C1 segment of cervical spinal cord (tissue), 14 donors: Measurements from ENCODE around the gene SLC52A1.
A peak's percentile ranks its signal among the peaks of the same experiment; 100 is the strongest.
"Not testable (repeated sequence)": the region's sequence is repeated elsewhere in the genome, so short reads cannot be mapped to it uniquely, and the experiment has no call there.

ENCODE experiments used
- DNase-seq, 14 donors: peaks; one replicate each; lab custom pipeline; 2025; lab: John Stamatoyannopoulos, UW

Gene SLC52A1

DNA sequence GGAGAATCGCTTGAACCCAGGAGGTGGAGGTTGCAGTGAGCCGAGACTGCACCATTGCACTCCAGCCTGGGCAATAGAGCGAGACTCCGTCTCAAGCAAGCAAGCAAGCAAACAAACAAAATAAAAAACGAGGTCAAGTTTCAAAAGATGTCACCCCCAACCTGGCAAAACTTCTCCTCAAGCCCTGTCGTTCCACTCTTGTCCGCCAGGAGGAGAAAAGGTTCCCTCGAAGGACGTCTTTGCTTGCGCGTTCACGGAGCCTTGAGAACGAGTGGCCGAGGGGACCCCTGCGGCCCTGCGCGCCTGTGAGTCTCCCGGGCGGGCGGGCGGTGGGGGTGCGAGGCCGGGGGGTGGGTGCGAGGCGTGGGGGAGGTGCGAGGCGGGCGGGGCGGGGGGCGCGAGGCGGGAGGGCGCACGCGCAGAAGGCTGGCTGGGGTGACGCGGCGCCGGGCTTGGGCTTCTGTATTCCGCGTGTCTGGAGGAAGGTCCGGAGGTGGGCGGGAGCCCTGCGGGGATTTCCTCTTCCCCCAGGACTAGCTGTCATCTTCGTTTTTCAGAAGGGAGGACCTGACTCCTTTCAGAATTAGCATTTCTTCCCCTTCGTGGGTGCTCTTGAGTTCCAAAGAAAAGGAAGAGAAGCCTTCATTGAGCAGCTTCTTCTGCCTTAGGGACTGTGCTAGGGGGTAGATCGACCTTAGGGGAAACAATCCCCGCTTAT is 3.7 kb downstream of the SLC52A1 start:
- DNase-seq = peak in 13 of 14 donors; percentile 10 to 80 (median 55)

DNA sequence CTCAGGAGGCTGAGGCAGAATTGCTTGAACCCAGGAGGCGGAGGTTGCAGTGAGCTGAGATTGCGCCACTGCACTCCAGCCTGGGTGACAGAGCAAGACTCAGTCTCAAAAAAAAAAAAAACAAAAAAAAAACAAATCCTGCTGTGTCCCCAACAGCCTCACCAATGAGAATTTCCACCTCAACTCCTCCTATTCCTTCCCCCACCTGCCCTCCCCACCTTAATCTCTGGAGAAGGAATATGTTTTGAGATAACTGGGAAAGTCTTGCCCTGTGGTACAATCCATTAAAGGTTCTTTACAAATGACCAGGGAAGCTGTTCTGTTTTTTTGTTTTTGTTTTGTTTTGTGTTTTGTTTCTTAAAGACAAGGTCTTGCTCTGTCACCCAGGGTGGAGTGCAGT is 5.1 kb downstream of the SLC52A1 start:
- not testable (repeated sequence) for DNase-seq

DNA sequence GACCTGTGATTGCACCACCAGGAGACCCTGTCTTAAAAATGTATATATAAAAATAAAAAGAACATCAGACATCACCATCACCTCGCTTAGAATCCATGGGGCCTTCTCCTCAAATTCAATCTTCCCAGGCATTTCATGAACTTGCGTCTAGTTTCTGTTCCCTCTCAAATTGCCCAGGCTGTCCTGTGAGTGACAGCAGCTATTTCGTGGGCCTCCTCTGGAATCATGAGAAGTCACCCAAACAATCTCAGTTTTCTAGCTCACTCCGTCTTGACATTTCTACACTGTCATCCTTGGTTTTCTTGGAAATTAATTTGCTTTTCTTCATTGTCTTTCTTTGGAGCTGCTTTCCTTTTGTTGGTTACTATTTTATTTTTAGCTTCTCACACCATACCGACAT is 7.3 kb downstream of the SLC52A1 start:
- DNase-seq = no peak

- no peak for DNase-seq
These were observed 7.9 kb downstream of the SLC52A1 start for GRCh38 chr17:5027299-5027698.

GRCh38 chr17:5024604-5025003 is 10.6 kb downstream of the SLC52A1 start:
- no peak for DNase-seq

- DNase-seq = no peak
These were observed 11.6 kb downstream of the SLC52A1 start for GRCh38 chr17:5023588-5024147.

- no peak for DNase-seq
These were observed 13.0 kb downstream of the SLC52A1 start for GRCh38 chr17:5022171-5022711.

- no peak for DNase-seq
These were observed 14.7 kb downstream of the SLC52A1 start for GRCh38 chr17:5020502-5021023.

DNA sequence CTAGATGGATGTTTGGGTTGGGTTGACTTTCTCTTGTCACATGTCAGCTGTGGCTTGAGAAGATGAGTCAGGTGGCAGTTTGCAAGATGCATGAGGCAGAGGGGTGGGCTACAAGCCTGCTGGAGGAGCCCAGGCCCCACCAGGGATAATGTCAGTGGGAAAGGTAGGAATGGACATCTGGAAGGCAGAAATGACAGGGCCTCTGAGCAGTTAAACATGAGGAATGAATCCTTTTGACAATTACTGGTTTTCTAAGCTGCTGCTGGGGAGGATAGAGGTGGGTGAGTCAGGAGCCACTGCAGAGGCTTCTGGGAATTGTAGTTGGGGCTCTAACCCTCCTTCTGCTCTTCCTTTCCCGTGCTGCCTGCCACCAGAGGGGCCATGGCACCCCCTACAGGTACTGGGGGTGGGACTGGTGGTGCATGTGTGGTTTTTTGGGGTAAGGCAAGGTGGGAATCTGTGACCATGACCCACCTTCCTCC is 15.7 kb downstream of the SLC52A1 start:
- DNase-seq = no peak

- no peak for DNase-seq
These were observed 20.9 kb downstream of the SLC52A1 start for GRCh38 chr17:5014357-5014756.

DNA sequence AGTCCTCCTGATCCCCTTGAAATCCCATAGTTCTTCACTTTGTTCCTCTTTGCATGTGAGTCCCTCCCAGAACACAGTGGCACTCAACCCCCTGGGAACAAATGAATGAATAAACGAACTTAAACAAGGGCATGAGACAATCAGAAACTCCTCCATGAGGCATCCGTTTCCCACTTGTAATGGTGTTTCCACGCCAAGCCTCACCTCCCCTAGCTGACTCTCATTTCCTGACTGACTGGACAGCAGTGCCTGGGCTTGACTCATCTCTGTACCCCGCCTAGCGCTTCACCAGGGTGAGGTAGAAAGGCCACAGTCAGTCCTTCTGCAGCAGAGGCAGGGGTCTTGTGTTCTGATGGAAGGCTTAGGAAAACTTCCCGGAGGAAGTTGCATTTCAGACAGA is 23.3 kb downstream of the SLC52A1 start:
- no peak for DNase-seq

DNA sequence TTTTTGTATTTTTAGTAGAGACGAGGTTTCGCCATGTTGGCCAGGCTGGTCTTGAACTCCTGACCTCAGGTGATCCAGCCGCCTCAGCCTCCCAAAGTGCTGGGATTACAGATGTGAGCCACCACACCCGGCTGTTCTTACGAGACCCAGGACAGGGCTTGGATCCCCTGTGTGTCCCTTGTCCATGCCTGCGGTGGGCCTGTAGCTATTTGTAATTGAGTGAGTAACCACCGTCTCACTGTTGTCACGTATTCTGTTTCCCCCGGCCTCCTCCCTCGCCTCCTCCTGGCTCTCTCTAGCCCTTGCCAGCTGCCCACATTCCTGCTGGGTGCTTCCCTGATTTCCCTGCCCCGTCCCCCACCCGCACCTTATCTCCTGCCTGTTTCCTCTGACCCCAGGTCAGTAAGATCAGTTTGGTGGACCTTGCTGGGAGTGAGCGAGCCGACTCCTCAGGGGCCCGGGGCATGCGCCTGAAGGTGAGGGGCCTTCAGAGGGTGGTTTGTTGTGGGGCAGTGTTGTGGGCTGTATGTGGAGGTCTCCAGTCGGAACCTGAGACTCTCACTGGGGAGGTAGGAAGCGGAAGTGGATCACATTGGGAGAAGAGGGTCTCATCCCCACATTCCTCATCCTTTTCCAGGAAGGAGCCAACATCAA is 31.9 kb downstream of the SLC52A1 start:
- DNase-seq = no peak

DNA sequence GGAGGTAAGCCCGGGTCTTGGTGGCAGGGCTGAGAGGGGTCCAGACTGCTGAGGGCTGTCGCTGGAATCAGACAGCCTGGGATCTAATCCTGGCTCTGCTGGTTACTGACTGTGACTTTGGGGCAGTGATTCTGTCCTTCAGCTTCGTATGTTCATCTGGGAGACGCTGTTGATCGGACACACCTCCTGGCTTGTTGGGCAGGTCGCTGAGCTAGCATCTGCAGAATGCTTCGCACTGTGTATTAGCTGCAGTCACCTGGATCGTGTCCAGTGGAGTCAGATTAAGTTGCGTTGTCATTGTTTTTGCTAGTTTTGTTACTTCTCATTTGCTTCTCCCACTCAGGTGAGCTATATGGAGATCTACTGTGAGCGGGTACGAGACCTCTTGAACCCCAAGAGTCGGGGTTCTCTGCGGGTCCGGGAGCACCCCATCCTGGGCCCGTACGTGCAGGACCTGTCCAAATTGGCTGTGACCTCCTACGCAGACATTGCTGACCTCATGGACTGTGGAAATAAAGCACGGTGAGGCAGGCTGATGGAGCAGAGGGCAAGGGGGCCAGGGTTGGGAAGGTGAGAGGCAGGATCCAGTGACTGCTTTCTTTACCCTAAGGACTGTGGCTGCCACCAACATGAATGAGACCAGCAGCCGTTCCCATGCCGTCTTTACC is 33.0 kb downstream of the SLC52A1 start:
- DNase-seq = no peak

DNA sequence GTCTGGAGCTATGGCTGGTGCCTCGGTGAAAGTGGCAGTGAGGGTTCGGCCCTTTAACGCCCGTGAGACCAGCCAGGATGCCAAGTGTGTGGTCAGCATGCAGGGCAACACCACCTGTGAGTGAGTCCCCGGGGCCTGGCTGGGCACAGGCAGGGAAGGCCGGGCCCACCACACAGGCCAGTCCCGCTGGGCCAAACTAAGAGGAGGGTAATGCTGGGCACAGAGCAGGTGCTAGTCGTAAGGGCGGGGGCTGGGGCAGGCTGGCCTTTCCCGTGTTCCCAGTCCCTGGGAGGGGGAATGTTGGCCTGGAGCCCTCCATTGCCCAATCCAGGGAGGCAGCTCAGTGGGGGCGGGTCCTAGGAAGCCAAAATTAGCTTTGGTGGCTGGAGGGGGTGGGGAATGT is 35.0 kb downstream of the SLC52A1 start:
- DNase-seq = peak in 4 of 14 donors; percentile 5 to 40 (median 6)

DNA sequence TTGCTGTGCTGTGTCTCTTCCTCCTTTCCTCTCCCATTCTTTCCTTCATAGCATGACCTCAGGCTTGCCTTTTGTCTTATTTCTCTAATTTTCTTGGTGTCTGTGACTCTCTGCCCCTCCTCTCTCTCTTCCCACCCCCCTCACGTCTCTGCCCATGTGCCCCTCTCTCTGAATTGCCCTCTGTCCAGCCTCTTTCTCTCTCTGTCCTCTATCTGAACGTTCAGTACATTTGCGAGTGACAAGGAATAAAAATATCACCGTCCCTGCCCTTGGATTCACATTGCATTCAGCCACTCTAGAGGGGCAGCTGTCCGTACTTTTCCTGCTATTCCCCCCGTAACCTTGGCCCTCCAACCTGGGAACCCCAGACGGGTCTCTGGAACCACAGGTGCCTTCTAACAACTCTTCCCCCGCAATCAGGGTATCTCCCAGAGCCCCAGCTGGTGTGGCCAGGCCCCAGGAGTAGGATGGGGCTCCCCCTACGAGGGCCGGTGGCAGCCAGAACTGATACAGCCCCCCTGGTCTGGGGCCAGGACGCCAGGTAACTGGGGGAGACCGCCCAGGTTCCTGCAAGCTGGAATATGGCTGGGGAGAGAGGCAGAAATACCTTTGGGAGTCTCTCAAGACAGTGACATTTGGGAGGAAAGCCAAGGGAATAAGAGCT is 35.7 kb downstream of the SLC52A1 start:
- DNase-seq = peak in 1 of 14 donors; percentile 4

DNA sequence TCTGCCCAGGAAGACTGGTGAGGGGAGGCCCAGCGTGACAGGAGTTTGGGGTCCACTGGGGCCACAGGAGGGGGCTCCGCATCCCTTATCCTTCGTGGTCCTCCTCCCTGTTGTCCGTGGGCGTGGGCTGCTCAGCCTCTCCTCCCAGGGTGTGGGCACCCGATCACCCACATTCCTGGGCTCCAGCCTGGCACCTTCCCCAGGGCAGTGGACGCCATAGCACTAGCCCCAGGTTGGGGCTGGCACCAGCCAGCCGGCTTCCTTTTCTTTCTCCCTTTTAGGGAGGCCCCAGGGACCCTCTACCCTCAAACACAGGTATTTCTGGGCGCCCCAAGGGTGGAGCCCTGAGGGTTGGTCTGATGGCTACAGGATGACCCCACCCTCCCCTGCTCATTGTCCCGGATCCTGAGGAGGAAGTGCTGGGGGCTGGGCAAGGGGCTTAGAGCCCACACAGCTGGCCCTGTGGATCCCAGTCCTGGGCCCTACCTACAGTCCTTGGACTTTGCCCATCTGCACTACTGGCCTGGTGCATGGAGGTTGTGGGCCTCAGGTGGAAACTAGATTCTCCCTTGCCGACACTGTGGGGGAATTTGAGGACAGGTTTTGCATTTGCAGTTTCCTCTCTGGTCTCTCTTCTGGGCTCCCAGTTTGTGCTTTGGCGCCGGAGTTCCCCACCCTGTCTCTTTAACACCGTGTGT is 36.3 kb downstream of the SLC52A1 start:
- peak in 1 of 14 donors; percentile 38 for DNase-seq

- DNase-seq = peak in 4 of 14 donors; percentile 12 to 75 (median 60)
These were observed 37.0 kb downstream of the SLC52A1 start for GRCh38 chr17:4998027-4998731.

DNA sequence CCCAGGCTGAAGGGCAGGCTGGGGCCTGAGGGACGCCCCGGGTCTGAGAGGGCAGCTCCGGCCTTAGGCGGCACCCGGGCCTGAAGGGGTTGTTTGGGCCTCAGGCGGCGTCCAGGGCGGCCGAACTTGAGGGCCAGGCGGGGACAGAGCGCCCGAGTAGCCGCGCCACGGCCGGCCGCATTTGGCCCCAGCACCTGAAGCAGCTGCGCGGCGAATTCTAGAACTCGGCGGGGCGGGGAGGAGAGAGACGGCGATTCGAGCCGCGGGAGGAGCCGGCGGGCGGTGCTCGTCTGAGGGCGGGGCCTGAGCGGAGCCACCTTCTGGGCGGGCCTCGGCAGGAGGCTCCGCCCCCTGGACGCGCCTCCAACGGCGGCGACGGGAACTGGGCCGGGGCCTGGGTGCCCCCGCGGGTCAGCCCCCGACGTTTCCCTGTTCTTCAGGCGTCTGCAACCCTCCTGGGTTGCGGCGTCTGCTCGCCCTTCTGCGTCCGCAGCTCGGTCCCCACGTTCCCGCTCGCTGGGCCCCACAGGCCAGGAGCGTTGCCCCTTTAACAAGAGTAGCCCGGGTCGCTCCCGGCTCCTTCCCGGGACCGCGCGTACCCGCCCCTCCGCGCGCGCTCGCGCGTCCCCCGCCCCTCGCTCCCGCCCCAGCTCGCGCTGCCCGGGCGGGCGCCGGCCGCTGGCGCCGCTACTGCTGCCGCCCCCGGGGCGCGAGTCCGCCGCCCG is 37.8 kb downstream of the SLC52A1 start, which contains the start of the genes INCA1 and KIF1C:
INCA1 (minus strand) TSS at position 221 of the 725 bp plus-strand sequence. CDS start 3,085 bp downstream, outside the sequence.
KIF1C (plus strand) TSS at position 649 of the 725 bp plus-strand sequence. CDS start 2,297 bp downstream, outside the sequence.
- DNase-seq = peak; percentile 41 to 97 (median 90)

- no peak for DNase-seq
These were observed 41.1 kb downstream of the SLC52A1 start for GRCh38 chr17:4994081-4994595.
